ENCODE results near the gene HSFX3.
"Not testable (repeated sequence)": the region's sequence is repeated elsewhere in the genome, so short reads cannot be mapped to it uniquely, and the experiment has no call there.

Gene HSFX3

GRCh38 chrX:149545545-149546543 lies 3.9 kb downstream of the HSFX3 start:
- DNase-seq (ENCODE audit: low read depth), result not testable (repeated sequence)

GRCh38 chrX:149541521-149542047 lies 8.1 kb downstream of the HSFX3 start:
- DNase-seq (ENCODE audit: low read depth), result no peak

- peak; percentile 75 for DNase-seq (ENCODE audit: low read depth)
These were observed 8.9 kb downstream of the HSFX3 start, which contains the start of gene EOLA1 for GRCh38 chrX:149540621-149541520. EOLA1 (plus strand) TSS chrX:149541012; CDS start chrX:149545631, 4,619 bp downstream.

GRCh38 chrX:149540131-149540620 lies 9.5 kb downstream of the HSFX3 start:
- DNase-seq (ENCODE audit: low read depth), result peak; percentile 81

GRCh38 chrX:149539283-149540130 lies 10.2 kb downstream of the HSFX3 start:
- peak; percentile 69 for DNase-seq (ENCODE audit: low read depth)

GRCh38 chrX:149537474-149537873 lies 12.2 kb downstream of the HSFX3 start:
- not testable (repeated sequence) for DNase-seq (ENCODE audit: low read depth)

GRCh38 chrX:149534926-149535602 lies 14.7 kb downstream of the HSFX3 start:
- DNase-seq (ENCODE audit: low read depth), result not testable (repeated sequence)

- not testable (repeated sequence) for DNase-seq (ENCODE audit: low read depth)
These were observed 15.7 kb downstream of the HSFX3 start for GRCh38 chrX:149533999-149534398.

GRCh38 chrX:149532868-149533267 lies 16.9 kb downstream of the HSFX3 start:
- not testable (repeated sequence) for DNase-seq (ENCODE audit: low read depth)

- DNase-seq (ENCODE audit: low read depth), result no peak
These were observed 18.1 kb downstream of the HSFX3 start for GRCh38 chrX:149531599-149531998.

GRCh38 chrX:149528381-149528780 lies 21.3 kb downstream of the HSFX3 start:
- no peak for DNase-seq (ENCODE audit: low read depth)

- no peak for DNase-seq (ENCODE audit: low read depth)
These were observed 22.0 kb downstream of the HSFX3 start for GRCh38 chrX:149527705-149528104.

GRCh38 chrX:149526318-149527033 lies 23.2 kb downstream of the HSFX3 start:
- not testable (repeated sequence) for DNase-seq (ENCODE audit: low read depth)

GRCh38 chrX:149525903-149526302 lies 23.8 kb downstream of the HSFX3 start:
- not testable (repeated sequence) for DNase-seq (ENCODE audit: low read depth)

- not testable (repeated sequence) for DNase-seq (ENCODE audit: low read depth)
These were observed 24.3 kb downstream of the HSFX3 start for GRCh38 chrX:149525389-149525788.

- no peak for DNase-seq (ENCODE audit: low read depth)
These were observed 26.8 kb downstream of the HSFX3 start for GRCh38 chrX:149522916-149523315.

- DNase-seq (ENCODE audit: low read depth), result no peak
These were observed 28.3 kb downstream of the HSFX3 start for GRCh38 chrX:149521438-149521837.

GRCh38 chrX:149520636-149521277 lies 29.0 kb downstream of the HSFX3 start:
- DNase-seq (ENCODE audit: low read depth), result not testable (repeated sequence)

- no peak for DNase-seq (ENCODE audit: low read depth)
These were observed 31.5 kb downstream of the HSFX3 start for GRCh38 chrX:149518236-149518635.
